Tibial nerve (tissue), 4 donors: ENCODE results near the gene ZP4. TPM values are rescaled to one million over a fixed set of nuclear protein-coding genes. Genes with fewer than 3 reads are reported as not detected.

Experiments used
- DNase-seq, 2 donors: peaks; one replicate each; pipeline ENCODE4 v3.0.0-alpha.2; 2019; ENCODE audit warnings: low spot score in 2 of 2
- H3K27ac ChIP-seq, 4 donors: fragments of 200-600 bp; sonication (generic) in 3 of 4; one replicate each; pipeline ENCODE4 v1.5.1; 2017 to 2019; ENCODE audit warnings: mild to moderate bottlenecking in 1 of 4
- H3K27me3 ChIP-seq, 2 donors: fragments of 200-600 bp; sonication (generic) in 1 of 2; one replicate each; pipeline versions ENCODE4 v1.5.1 to v1.6.0; 2017 to 2019
- H3K36me3 ChIP-seq, 3 donors: fragments of 200-600 bp; sonication (generic); one replicate each; pipeline ENCODE4 v1.5.1; 2018 to 2019
- H3K4me1 ChIP-seq, 4 donors: fragments of 200-600 bp; sonication (generic) in 3 of 4; one replicate each; pipeline ENCODE4 v1.5.1; 2017 to 2019
- H3K4me3 ChIP-seq, 4 donors: fragments of 200-600 bp; sonication (generic) in 3 of 4; one replicate each; pipeline ENCODE4 v1.5.1; 2017 to 2019; ENCODE audit warnings: mild to moderate bottlenecking in 1 of 4, moderate library complexity in 1 of 4
- H3K9me3 ChIP-seq, 4 donors: fragments of 200-600 bp; sonication (generic) in 3 of 4; one replicate each; pipeline ENCODE4 v1.5.1; 2017 to 2019
- CTCF ChIP-seq, 5 experiments: fragments of 200-600 bp in 3 of 5; fragments of 450-650 bp in 2 of 5; sonication (generic) in 3 of 5; IDR thresholded peaks; one replicate each; pipeline ENCODE4 v1.5.1; 2016 to 2019; ENCODE audit warnings: antibody characterized with exemption in 5 of 5, mild to moderate bottlenecking in 3 of 5, moderate library complexity in 2 of 5
- EP300 ChIP-seq, 2 donors: sonication (generic); formaldehyde crosslinking; IDR thresholded peaks; one replicate each; pipeline ENCODE4 v1.6.1; 2017; ENCODE audit warnings: antibody characterized with exemption in 2 of 2, mild to moderate bottlenecking in 1 of 2
- POLR2A ChIP-seq, 2 donors: fragments of 450-650 bp; IDR thresholded peaks; one replicate each; pipeline ENCODE4 v1.6.1; 2017; ENCODE audit warnings: antibody characterized with exemption in 2 of 2, mild to moderate bottlenecking in 2 of 2, moderate library complexity in 2 of 2
- WGBS, 2 donors: methylation state at CpG; one replicate each; pipeline ENCODE4 v1.1.5; 2018; 5-methylcytosine and 5-hydroxymethylcytosine counted together
- total RNA-seq, 4 donors: library from RNA; depleted of rRNA; stranded (reverse); fragments of >200 nt; gene quantifications; one replicate each; pipeline ENCODE4 v1.1.0, GENCODE V29; 2016

The ZP4 gene, protein sequence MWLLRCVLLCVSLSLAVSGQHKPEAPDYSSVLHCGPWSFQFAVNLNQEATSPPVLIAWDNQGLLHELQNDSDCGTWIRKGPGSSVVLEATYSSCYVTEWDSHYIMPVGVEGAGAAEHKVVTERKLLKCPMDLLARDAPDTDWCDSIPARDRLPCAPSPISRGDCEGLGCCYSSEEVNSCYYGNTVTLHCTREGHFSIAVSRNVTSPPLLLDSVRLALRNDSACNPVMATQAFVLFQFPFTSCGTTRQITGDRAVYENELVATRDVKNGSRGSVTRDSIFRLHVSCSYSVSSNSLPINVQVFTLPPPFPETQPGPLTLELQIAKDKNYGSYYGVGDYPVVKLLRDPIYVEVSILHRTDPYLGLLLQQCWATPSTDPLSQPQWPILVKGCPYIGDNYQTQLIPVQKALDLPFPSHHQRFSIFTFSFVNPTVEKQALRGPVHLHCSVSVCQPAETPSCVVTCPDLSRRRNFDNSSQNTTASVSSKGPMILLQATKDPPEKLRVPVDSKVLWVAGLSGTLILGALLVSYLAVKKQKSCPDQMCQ
- not detected for total RNA-seq

DNA sequence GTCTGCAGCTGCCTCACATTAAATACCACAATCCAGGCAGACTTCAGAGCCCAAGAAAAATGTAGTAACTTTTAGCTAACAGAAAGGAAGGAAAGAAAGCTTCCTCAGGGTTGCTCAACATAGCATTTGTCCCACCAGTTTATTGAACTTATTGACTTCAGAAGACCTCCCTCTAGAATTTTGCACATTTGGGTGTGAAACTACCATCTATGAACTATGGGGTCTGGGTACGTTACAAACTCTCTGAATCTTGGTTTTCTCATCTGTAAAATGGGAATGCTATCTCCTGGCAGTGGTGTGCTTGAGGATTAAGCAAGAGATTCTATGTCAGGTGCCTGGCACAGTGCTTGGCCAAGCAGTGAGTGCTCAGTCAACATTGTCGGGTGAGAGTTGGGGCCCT is at the start of gene ZP4:
Gene ZP4, minus strand, starts transcription at position 101 of the 400 bp plus-strand sequence. CDS start 287 bp downstream, outside the sequence.
- Histone ChIP-seq H3K27me3 (no peaks in the 10 kb centered on the region), H3K9me3 (no peaks in the 10 kb centered on the region), H3K27ac (no peak within 1 kb of the TSS), H3K36me3 (no peaks in the 10 kb centered on the region), H3K4me1 (no peaks in the 10 kb centered on the region), H3K4me3 (no peak within 1 kb of the TSS)
- TF ChIP-seq POLR2A (IDR thresholded peaks at IDR 0.05) = no peak
- TF ChIP-seq CTCF (IDR thresholded peaks at IDR 0.05) = no peak
- no peak for TF ChIP-seq EP300 (IDR thresholded peaks at IDR 0.05)
- 77 to 92% methylated on average over 2 of the region's 2 CpGs for whole genome bisulfite sequencing, 2 donors
- DNase-seq = no peak

DNA sequence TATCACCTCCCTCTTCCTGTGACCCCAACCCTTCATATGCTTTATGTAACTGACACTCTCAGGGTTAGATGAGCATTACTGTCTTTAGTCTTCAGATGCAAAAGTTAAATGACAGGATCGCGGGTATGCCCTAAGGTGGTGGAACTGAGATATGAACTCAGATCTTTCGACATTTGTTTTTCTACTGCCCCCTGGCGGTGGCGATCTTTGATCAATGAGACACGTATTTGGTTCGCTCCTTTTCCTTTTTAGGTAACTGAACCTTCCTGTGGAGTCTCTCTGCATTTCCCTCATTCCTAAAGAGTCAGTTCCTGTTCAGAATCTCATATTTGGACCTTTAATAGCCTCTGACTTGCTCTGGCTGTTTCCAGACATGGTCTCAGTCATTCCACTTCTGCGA is 47.8 kb upstream of the ZP4 start:
- Histone ChIP-seq H3K27ac (no peak overlapping the region), H3K9me3 (no peaks in the 10 kb centered on the region), H3K36me3 (no peaks in the 10 kb centered on the region), H3K27me3 (no peaks in the 10 kb centered on the region), H3K4me3 (no peak overlapping the region), H3K4me1 (no peaks in the 10 kb centered on the region)
- 75 to 85% methylated on average over 8 of the region's 8 CpGs for WGBS, 2 donors
- no peak for TF ChIP-seq POLR2A (IDR thresholded peaks at IDR 0.05)
- TF ChIP-seq CTCF (IDR thresholded peaks at IDR 0.05) = no peak
- TF ChIP-seq EP300 (IDR thresholded peaks at IDR 0.05) = no peak
- no peak for DNase-seq

DNA sequence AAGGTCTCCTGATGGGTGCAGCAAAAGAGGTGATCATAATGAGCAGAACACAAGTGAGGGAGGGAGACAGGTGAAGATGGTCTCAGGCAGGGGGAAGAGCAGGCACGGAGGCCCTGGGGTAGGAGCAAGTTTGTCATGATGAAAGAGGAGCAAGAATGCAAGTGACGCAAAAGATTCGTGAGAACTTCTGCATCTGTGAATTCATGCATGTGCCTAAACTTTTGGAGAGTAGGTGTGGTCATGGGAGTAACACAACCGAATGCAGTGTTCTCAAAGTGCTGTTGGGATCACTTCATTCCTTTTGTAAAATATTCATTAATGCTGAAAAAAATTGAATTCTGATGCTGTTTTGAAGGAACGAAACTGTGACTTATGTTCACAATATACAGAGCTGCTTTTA is 47.3 kb upstream of the ZP4 start:
- no peak overlapping the region for H3K4me3 ChIP-seq
- no peaks in the 10 kb centered on the region for H3K9me3 ChIP-seq
- no peak overlapping the region for H3K27ac ChIP-seq
- WGBS, 2 donors = 91 to 94% methylated on average over 5 of the region's 5 CpGs
- H3K27me3 ChIP-seq = no peaks in the 10 kb centered on the region
- no peaks in the 10 kb centered on the region for H3K4me1 ChIP-seq
- no peak for TF ChIP-seq EP300 (IDR thresholded peaks at IDR 0.05)
- no peak for TF ChIP-seq CTCF (IDR thresholded peaks at IDR 0.05)
- TF ChIP-seq POLR2A (IDR thresholded peaks at IDR 0.05) = no peak
- H3K36me3 ChIP-seq = no peaks in the 10 kb centered on the region
- no peak for DNase-seq

DNA sequence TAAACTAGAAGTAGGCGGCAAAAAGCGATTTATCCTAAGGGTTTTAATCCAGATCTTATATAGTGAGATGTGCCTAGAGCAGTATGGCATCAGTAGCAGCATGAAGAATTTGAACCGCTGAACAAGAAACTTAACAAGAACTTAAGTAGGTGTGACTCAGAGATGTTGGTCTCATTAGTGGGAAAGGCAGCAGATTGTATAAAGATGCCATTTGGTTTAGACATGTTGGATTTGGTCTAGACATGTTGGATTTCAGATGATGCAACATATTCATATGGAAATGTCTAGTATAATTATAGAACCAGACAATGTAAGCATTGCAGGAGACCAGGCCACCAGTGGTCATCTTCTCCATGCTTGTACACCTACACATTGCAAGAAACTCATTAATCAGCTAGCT is 42.1 kb upstream of the ZP4 start:
- no peak for TF ChIP-seq CTCF (IDR thresholded peaks at IDR 0.05)
- Histone ChIP-seq H3K27ac (no peak overlapping the region), H3K27me3 (no peaks in the 10 kb centered on the region), H3K36me3 (no peaks in the 10 kb centered on the region), H3K4me3 (no peak overlapping the region), H3K9me3 (no peaks in the 10 kb centered on the region), H3K4me1 (no peaks in the 10 kb centered on the region)
- 97 to 98% methylated on average over 3 of the region's 3 CpGs for WGBS, 2 donors
- no peak for DNase-seq

DNA sequence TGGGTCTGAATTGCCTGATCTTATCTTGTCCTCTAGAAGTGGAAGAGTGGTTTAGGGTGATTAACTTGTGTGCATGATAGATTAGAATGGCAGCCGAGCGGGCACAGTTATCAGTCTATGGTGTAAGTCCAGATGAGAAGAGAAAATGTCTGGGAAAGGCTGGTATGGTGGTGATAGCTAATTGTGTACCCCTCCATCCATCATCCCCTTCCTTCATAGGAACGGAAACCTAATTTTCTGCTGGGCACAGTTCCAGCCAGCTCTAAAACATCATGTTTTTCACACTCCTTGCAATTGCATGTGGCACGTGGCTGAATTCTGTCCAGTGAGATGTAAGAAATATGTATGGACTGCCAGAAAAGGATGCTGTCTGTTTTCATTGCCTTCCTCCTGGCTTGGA is 40.9 kb upstream of the ZP4 start:
- WGBS, 2 donors = 59 to 80% methylated on average over 4 of the region's 4 CpGs

More for the DNA sequence above, 40.9 kb upstream of the ZP4 start:
- Histone ChIP-seq H3K4me3 (no peak overlapping the region), H3K27ac (no peak overlapping the region), H3K9me3 (no peaks in the 10 kb centered on the region), H3K4me1 (no peaks in the 10 kb centered on the region), H3K36me3 (no peaks in the 10 kb centered on the region), H3K27me3 (no peaks in the 10 kb centered on the region)
- TF ChIP-seq POLR2A (IDR thresholded peaks at IDR 0.05) (no peak), CTCF (IDR thresholded peaks at IDR 0.05) (no peak), EP300 (IDR thresholded peaks at IDR 0.05) (no peak)
- DNase-seq = no peak
